DMS 273 (cell line): Measurements from ENCODE around the gene TRABD2B.

Source experiments
- DNase-seq: peaks from one replicate; lab custom pipeline; 2025; ENCODE audit not compliant: unreplicated experiment; lab: John Stamatoyannopoulos, UW

The TRABD2B gene

DNA sequence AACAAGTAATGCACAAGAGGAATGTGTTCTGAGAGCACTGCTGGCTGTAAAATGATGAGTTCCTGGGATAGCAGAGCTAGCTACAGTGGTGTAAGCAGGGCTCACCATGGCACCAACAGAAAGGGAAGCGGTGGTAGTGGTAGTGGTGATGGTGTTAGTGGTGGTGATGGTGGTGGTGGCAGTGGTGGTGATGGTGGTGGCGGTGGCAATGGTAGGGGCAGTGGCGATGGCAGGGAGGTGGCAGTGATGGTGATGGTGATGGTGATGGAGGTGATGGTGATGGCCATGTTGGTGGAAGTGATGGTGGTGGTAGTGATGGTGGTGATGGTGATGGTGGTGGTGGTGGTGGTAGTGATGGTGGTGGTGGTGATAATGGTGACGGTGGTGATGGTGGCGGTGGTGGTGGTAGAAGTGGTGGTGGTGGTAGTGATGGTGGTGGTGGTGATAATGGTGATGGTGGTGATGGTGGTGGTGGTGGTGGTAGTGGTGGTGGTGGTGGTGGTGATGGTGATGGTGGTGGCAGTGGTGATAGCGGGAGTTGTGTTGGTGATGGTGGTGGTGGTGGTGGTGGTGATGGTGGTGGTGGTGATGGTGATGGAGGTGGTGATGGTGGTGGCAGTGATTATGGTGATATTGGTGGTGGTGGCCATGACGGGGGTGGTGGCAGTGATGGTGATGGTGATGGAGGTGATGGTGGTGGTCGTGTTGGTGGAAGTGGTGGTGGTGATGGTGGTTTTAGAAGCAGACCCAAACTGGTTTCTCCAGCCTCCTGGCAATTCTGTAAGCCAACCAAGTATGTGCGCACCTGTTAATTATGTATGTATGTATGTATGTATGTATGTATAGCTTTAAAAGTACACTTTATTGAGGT lies 254.1 kb downstream of the TRABD2B start:
- DNase-seq: no peak

DNA sequence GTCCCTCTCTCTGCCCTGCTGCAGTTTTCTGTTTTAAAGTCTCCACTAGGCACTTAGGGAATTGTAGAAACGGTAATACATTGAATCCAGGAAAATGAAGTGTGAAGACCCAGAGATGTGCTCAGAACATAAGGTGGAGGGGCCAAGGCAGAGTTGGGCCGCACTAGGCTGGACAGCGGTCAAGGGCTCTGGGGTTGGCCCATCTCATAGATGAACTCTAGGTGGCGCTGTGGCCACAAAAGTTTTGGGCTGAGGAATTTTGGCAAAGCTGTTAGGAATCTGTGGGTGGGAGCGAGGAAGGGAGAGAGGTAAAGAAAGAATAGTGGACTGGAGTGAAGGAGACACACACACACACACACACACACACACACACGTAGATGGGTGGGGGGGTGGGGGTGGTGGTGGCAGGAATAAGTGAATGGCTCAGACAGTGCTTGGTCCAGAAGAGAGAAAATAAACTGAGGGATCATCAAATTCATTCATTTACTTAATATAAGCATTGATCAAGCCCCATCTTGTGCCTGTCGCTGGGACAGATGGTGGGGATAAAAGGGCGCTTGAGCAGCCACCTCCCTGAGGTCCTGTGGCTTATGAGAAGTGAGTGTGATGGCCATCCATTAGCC lies 258.5 kb downstream of the TRABD2B start:
- peak; percentile 74 for DNase-seq

DNA sequence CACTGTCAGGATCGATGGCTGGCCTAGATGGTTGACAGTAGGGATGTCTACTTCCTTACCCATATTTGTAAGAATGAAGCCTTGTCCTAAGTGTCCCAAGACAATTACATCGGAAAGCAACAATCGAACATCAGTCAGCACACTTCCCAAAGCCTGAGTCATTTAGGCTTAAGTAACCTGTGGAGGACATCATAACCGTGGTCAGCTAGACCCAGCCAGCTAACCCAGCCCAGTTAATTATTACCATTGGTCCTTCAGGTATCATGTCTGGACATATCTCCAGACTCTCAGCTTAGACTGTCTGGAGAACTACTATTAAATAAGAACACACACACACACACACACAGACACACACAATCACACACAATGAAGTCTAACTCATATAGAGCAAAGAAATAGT lies 264.7 kb downstream of the TRABD2B start:
- no peak for DNase-seq

DNA sequence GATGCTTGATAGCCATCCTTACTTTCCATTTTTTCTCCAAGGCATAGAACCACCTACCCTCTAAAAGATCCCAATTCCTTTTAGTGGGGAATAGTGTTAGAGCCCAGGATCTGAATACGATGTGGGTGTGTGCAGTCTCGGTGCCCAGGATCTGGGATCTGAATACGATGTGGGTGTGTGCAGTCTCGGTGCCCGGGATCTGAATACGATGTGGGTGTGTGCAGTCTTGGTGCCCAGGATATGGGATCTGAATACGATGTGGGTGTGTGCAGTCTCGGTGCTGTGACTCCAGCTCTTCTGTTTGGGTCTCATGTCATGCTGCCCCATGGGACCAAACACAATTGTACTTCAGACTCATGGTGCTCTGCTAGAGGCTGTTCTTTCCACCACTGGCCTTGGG lies 265.5 kb downstream of the TRABD2B start:
- no peak for DNase-seq

DNA sequence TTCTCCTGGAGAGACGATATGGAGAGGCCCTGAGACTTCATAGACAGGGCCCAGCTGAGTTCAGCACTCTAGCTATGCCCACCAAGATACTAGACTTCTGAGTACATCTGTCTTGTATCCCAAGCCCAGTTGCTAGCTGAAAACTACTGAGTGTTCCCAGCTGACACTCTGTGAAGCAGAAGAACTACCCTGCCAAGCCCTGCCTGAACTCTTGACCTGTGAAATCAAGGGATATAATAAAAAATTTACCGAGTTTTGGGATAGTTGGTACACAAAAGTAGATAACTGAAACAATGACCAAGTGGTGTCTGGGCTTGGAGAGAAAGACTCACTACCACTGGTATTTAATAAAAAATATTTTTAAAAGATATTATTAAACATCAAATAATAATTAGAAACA lies 267.5 kb downstream of the TRABD2B start:
- DNase-seq: no peak

DNA sequence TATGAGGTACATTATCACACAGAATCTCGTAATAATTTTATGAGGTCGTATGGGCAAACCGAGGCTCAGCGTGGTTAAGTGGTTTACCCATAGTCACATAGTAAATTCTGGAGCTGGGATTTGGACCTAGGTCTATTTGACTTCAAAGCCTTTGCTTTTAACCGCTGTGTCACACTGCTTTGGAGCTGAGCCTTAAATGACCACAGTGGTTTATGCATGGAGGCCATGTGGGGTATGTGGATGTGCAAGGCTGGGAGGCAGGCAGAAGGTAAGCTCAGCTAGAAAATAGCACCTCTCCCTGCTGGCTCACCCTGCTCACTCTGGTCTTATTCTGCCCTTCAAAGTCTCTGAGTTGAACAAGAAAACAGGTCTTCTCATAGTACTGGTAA lies 269.5 kb downstream of the TRABD2B start:
- DNase-seq: no peak

DNA sequence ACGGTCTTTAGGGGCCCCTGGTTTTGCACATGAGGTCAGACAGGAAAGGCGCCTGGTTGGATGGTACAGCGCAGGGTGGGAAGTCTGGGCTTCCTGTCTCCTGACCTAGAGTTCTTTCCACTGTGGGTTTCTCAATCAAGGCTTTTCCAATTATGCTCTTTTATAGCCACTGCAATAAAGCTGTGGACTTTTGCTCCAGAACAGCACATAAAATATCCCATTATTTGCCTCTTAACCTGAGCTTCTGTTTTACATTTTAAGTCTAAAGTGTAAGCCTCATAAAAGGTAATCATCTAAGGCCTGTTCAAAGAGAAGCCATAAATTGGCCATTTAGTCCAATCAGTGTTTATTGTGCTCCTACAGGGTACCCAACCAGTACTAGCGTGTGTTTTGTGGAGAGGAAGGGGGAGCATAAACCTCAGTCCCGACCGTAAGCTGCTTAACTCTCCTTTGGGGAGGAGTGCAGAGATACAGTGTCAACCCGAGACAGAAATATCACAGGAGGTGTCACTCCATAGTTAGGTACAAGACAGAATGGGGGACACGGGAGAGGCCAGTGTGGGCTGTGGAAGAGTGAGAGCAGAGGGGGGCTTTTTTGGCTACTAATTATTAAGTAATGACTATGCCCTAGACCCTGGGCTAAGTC lies 270.0 kb downstream of the TRABD2B start:
- no peak for DNase-seq

DNA sequence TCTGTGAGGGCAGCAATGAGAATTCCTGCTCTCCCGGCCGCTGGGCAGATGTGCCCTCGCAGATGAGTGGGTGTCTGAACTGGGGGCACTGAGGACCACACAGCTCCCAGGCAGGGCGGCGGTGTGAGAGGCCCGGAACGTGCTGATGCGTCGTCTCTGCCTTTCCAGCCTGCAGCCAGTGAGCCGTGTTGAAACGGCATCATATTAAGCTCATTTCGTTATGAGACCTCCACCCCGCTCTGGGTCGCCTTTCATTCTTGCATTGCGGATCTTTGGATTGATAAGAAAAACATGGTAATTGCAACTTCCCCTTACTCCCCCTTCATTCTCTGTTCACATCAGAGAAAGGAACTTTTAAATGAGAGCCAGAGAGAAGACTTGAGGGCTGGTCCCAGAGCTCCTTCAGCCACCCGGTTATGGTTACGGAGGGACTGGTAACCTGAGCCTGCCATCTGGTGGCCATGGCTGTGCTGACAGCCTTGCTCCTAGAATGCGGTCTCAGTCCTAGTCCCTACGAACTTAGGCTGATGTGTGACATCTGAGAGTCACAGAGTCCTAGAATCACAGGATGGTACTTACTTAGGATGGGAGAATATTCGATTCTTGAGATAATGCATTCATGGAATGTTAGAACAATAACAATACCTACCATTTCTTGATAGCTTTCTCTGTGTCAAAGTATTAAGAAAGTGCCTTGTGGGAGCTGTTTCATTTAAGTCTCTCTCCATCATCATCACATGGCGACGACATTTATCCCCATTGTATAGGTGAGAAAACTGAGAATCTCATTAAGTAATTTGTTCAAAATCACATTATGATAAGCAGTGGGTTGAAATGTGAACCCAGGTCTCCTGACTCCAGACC lies 271.0 kb downstream of the TRABD2B start:
- DNase-seq: peak; percentile 90

DNA sequence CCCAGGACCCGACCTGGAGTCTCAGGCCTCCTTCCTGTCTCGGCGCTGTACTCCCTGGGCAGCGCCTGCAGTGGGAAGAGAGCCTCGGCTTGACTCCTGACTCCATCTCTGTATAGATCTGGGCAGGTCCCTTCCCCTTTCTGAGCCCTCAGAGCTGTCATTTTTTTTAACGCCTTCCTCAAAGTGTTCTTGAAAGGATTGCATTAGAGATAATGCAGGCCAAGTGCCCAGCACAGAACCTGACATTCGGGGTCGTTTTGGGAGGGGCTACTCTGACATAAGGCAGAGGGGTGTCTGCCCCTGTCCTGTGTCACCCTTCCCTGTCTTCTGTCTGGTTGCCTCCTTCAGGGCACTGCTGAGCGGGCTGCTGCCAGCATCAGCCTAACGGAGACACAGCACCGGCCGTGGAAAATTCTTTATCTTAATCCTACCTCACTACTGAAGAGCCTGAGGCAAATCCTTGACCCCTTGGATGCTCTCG lies 271.6 kb downstream of the TRABD2B start:
- DNase-seq: peak; percentile 39

DNA sequence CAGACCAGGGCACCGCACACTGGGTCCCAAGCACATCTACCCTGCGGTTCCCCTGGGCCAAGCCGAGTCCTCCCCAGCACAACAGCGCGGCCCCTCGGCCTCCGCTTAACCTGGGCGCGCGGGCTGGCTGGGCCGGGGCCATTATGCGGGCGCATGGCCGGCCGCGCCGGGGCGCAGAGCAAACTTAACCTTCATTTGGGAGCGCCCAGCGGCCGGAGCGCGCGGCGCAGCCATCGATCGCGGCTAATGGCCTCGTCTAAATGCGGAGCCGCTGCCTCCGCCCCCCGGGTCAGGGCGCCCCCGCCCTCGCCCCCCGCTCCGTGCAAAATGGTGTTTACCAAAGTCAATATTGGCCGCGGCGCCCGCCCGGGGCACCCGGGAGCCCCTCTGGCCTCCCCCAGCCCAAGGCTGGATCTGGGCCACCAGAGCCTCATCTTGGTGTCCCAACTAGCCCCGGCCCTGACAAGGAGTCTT lies 272.1 kb downstream of the TRABD2B start:
- peak; percentile 68 for DNase-seq

DNA sequence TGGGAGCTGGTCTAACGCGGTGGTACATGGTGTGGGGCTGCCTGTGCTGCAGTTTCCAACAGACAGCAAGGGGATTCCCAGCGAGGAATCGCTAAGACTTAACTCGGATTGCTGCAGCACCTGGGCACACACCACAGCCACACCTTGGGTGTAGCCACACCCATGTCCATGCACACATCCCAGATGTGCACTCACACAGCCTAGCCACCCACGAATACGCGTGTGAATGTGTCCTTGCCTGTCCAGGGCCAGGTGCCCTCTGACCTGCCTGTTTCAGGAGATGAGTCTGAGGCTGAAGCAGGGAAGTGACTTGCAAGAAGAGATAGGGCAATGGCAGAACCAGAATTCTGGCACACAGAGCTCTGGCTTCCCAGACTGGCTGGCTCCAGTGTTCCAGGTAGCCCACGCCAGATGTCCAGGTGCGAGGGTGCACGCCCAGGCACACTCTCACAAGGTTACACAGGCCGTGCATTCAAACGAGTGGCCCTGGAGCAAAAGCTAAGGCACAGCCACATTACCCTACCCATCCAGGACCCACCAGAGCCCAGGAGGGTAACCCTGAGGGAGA lies 272.7 kb downstream of the TRABD2B start:
- DNase-seq: no peak

DNA sequence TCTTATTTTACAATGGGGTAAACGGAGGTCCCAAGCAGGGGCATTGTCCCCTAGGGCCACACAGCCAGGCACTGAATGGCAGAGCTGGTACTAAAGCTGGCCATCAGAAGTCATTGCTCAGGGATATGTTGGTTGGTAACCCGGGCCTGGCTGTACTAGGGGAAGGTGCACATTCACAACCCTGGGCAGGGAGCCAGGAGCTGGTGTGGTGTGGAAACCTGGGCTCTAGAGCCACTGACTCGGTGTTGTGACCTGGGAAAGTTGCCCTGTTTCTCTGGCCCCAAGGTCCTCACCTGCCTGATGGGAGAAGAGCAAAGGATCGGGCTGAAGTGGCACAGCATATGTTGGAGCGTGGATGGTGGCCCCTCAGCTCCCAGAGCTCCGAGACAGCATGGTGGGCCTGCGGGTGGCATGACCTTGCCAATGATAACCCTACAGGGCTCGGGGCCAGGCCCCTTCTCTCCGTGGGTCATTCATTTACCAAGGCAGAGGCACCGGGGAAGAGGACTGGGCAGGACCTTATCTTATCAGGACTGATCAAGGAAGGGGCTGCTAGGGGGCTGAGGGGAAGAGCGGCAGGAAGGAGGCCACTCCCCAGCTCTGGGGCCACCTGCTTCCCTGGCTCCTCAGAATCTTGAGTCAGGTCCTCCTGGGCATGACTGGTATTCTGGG lies 274.1 kb downstream of the TRABD2B start:
- DNase-seq: no peak

DNA sequence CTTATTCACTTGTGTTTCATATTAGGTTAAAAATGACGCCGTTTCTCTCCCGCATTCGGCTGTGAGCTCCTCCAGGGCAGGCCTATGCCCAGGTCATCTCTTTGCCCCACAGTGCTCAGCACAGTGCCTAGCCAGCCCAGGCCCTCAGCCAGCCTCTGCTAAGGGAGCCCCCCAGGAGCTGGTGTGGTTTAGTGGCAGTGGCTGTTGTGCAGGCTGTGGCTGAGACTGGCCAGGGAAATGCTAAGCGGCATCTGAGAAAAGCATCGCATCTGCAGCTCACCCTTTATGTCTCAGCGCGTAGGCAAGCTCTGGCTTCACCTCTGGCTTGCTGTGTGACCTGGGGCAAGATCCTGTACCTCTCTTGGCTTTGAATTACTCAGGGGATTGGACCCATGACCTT lies 275.1 kb downstream of the TRABD2B start:
- no peak for DNase-seq

DNA sequence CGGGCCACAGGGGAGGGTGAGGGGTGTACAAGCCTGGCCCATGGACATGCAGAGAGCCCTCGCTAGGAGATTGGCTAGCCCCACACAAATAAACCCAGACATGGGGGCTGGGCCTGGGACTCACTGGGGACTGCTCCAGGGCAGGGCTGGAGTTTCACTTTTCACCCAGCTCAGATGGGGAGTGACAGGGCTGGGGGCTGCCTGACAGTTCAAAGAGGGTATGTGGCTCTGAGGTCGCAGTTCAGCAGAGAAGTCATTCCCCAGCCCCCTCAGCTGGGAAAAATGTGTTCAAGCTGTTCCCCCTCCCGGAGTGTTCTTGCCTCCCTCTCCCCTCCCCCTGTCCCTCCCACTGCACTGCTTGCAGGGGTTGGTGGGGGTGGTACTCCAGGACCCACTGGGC lies 277.1 kb downstream of the TRABD2B start:
- DNase-seq: no peak

DNA sequence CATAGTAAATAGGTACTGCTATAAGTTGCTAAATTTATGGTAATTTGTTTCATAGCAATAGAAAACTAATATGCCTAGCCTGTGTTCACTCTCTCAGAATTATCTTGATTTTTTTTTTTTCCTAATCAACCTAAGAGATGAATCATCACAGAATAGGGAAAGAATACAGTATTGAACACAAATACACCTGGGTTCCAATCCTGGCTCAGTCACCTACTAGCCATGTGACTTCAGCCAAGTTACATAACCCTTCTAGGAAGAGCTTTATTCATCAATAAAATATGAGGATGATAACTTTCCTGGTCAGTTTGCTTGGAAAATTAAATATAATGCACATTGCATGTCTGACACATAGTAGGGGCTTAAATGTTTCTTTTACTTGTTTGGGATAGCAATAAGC lies 279.8 kb downstream of the TRABD2B start:
- no peak for DNase-seq

DNA sequence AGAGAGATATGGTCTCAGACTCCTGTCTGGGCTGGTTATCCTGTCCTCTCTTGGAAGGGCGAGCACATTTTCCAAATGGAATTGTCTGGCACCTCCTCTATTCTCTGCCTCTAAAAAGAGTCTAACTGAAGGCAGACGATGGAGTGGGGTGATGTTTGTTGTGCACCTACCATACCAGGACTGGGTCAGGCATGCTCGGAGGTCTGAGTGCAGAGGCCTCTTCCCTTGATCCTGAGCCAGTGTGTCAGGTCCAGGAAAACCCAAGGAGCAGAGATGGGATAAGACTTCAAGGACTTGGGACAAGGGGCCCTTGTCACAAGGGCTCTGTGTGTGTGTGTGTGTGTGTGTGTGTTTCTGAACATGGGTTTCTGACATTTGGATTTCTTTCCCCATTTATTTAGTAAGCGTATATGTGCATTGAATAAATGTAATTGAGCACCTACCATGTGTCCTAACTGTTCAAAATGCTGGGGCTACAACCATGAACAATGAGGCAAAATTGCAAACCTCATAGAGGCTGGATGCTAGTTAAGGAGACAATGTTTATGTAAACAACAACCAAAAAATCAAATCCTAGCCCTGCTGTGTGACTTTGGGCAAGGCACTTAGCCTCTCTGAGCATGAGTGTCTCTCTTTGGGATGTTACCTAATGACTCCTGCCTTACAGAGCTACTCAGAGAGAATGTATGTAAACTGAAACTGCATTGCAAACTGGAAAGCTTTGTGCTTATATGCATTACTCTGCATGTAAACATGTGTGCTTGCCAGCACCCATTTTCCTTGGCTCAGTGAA lies 283.0 kb downstream of the TRABD2B start:
- DNase-seq: no peak

DNA sequence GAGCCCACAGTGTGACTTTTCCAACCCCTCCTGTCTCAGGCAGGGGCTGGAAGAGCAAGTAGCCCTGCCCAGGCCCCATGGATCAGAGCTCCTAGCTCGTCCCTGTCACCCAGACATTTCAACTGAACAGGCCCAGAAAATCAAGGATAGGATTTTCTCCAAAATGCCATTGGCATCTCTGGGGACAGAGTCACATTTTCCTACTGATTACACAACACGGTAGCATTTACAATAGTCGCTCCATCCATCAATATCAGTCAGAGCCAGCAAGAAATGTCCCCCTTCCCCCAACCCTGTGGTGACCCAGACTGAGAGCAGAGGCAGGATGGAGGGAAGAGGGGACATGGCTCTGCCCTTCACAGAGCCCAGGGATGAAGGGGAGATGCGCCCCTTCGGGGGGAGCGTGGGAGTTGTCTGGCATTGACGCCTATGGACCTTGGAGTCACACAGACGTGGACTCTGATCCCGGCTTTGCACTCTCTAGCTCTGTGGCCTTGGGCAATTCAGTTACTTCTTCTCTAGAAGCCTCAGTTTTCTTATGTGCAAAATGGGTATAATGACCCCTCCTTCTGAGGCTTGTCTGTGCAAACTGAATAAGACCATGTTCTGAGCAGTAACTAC lies 283.7 kb downstream of the TRABD2B start:
- DNase-seq: no peak

DNA sequence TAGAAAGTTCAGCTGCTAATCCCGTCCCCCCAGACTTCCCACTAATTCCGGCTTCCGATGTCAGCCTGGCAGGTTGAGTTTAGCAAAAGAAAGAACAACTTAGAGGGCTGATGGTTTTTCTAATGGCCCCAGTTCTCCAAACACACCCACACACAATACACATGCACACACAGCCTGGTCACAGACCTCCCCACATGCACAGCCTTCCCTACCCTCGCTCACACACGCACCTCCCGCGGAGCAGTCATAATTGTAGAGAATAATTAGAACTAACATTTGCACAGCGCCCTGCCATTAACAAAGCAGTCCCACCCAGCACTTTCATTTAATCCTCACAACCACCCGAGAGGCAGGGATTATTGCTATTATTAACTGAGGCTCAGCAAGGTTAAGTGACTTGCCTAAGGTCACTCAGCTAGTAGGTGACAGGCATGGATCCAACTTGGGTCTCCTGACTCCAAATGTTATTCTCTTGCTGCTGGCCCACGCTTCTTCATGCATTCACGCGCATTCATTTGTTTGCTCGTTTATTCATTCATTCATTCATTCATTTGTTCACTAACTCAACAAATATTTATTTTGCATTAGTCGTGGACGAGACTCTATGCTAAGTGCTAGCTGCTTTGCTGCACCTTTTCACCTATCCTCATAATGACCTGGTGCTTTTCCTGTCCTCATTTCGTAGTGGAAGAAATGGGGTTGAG lies 284.4 kb downstream of the TRABD2B start:
- no peak for DNase-seq
